GM19452 (cell line): Measurements from ENCODE around the gene KCMF1.

ENCODE experiments used
- ATAC-seq: cut with Tn5 transposase; IDR thresholded peaks from one replicate; pipeline ENCODE4 v1.9.1; 2021; ENCODE audit not compliant: unreplicated experiment

Gene KCMF1

GRCh38 chr2:85076618-85077274 is 105.8 kb downstream of the KCMF1 start:
- ATAC-seq: no peak

GRCh38 chr2:85077859-85078419 is 107.0 kb downstream of the KCMF1 start:
- no peak for ATAC-seq

GRCh38 chr2:85078536-85078935 is 107.6 kb downstream of the KCMF1 start:
- no peak for ATAC-seq

GRCh38 chr2:85083092-85083491 is 112.1 kb downstream of the KCMF1 start:
- ATAC-seq: no peak

- ATAC-seq: no peak
Measured at GRCh38 chr2:85085563-85085962, 114.6 kb downstream of the KCMF1 start.

- ATAC-seq: no peak
Measured at GRCh38 chr2:85087541-85087940, 116.6 kb downstream of the KCMF1 start.

- no peak for ATAC-seq
Measured at GRCh38 chr2:85088921-85089320, 118.0 kb downstream of the KCMF1 start.

GRCh38 chr2:85089585-85089984 is 118.6 kb downstream of the KCMF1 start:
- ATAC-seq: no peak

- ATAC-seq: no peak
Measured at GRCh38 chr2:85091838-85092237, 120.9 kb downstream of the KCMF1 start.

GRCh38 chr2:85095094-85095493 is 124.1 kb downstream of the KCMF1 start:
- no peak for ATAC-seq

- no peak for ATAC-seq
Measured at GRCh38 chr2:85096616-85097015, 125.7 kb downstream of the KCMF1 start.

GRCh38 chr2:85104228-85104627 is 133.3 kb downstream of the KCMF1 start:
- no peak for ATAC-seq

- no peak for ATAC-seq
Measured at GRCh38 chr2:85106489-85107180, 135.7 kb downstream of the KCMF1 start.
